ENCODE measurements around the gene C14orf180.

The C14orf180 gene

GRCh38 chr14:104537613-104537988 lies 42.0 kb upstream of the C14orf180 start:
- no peak for DNase-seq (ENCODE audit: low read depth in 2 of 2)
- TF ChIP-seq, protein P1, sequence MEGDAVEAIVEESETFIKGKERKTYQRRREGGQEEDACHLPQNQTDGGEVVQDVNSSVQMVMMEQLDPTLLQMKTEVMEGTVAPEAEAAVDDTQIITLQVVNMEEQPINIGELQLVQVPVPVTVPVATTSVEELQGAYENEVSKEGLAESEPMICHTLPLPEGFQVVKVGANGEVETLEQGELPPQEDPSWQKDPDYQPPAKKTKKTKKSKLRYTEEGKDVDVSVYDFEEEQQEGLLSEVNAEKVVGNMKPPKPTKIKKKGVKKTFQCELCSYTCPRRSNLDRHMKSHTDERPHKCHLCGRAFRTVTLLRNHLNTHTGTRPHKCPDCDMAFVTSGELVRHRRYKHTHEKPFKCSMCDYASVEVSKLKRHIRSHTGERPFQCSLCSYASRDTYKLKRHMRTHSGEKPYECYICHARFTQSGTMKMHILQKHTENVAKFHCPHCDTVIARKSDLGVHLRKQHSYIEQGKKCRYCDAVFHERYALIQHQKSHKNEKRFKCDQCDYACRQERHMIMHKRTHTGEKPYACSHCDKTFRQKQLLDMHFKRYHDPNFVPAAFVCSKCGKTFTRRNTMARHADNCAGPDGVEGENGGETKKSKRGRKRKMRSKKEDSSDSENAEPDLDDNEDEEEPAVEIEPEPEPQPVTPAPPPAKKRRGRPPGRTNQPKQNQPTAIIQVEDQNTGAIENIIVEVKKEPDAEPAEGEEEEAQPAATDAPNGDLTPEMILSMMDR (IDR thresholded peaks at IDR 0.05; ENCODE audit: low read depth, low read length) = no peak
- H3K4me3 ChIP-seq (replicated peaks in 1 of 2; ENCODE audit: low read depth in 2 of 2, low read length in 2 of 2) = no peak overlapping the region

GRCh38 chr14:104541905-104542465 lies 37.6 kb upstream of the C14orf180 start:
- no peak for DNase-seq (ENCODE audit: low read depth in 2 of 2)
- no peak overlapping the region for H3K4me3 ChIP-seq (replicated peaks in 1 of 2; ENCODE audit: low read depth in 2 of 2, low read length in 2 of 2)
- TF ChIP-seq, protein P1 (IDR thresholded peaks at IDR 0.05; ENCODE audit: low read depth, low read length) = no peak

- TF ChIP-seq, protein P1 (IDR thresholded peaks at IDR 0.05; ENCODE audit: low read depth, low read length) = no peak
- no peak for DNase-seq (ENCODE audit: low read depth in 2 of 2)
- no peak overlapping the region for H3K4me3 ChIP-seq (replicated peaks in 1 of 2; ENCODE audit: low read depth in 2 of 2, low read length in 2 of 2)
These were observed 36.4 kb upstream of the C14orf180 start for GRCh38 chr14:104542871-104543830.

GRCh38 chr14:104544362-104544961 lies 35.1 kb upstream of the C14orf180 start:
- no peak overlapping the region for H3K4me3 ChIP-seq (replicated peaks in 1 of 2; ENCODE audit: low read depth in 2 of 2, low read length in 2 of 2)
- TF ChIP-seq, protein P1 (IDR thresholded peaks at IDR 0.05; ENCODE audit: low read depth, low read length) = no peak
- no peak for DNase-seq (ENCODE audit: low read depth in 2 of 2)

GRCh38 chr14:104545151-104545941 lies 34.2 kb upstream of the C14orf180 start:
- TF ChIP-seq, protein P1 (IDR thresholded peaks at IDR 0.05; ENCODE audit: low read depth, low read length) = no peak
- no peak overlapping the region for H3K4me3 ChIP-seq (replicated peaks in 1 of 2; ENCODE audit: low read depth in 2 of 2, low read length in 2 of 2)
- no peak for DNase-seq (ENCODE audit: low read depth in 2 of 2)

GRCh38 chr14:104545942-104546501 lies 33.5 kb upstream of the C14orf180 start:
- no peak for DNase-seq (ENCODE audit: low read depth in 2 of 2)
- no peak overlapping the region for H3K4me3 ChIP-seq (replicated peaks in 1 of 2; ENCODE audit: low read depth in 2 of 2, low read length in 2 of 2)
- TF ChIP-seq, protein P1 (IDR thresholded peaks at IDR 0.05; ENCODE audit: low read depth, low read length) = no peak

All from cardiac fibroblast (primary cell).